ENCODE measurements around the gene MYCBPAP. TPM values are rescaled to one million over a fixed set of nuclear protein-coding genes. Genes with fewer than 3 reads are reported as not detected.
A peak's percentile ranks its signal among the peaks of the same experiment; 100 is the strongest.

MYCBPAP gene
- total and polyA plus RNA-seq, 11 donors, result 0.29 to 2.4 (median 0.76) TPM; not detected in 1

GRCh38 chr17:50539762-50540559 is 31.7 kb downstream of the MYCBPAP start:
- no peak for ATAC-seq
- WGBS, 4 donors, result 74 to 80% (median 75%) methylated on average over 9 to 15 of the region's 15 CpGs
- no peak for DNase-seq
- Histone ChIP-seq H3K27ac (no peak overlapping the region), H3K4me3 (no peak overlapping the region), H3K27me3 (peaks cover 0 to 4% (median 0%) of the 10 kb centered on the region in 9 donors), H3K9me3 (no peaks in the 10 kb centered on the region), H3K4me1 (peaks cover 0 to 38% (median 17%) of the 10 kb centered on the region in 12 donors), H3K36me3 (peaks cover 0 to 20% (median 0%) of the 10 kb centered on the region in 9 donors)
- intact Hi-C loops (cut with DNase I), result loop anchor here in 9 of 10 donors (5.0 to 10.0 kb wide), 7 partner anchors 53 to 425 kb away; no protein-coding TSS in a partner anchor
- TF ChIP-seq POLR2A (IDR thresholded peaks at IDR 0.05) (no peak), CTCF (IDR thresholded peaks at IDR 0.05) (no peak)

GRCh38 chr17:50540560-50541401 is 32.5 kb downstream of the MYCBPAP start:
- intact Hi-C loops (cut with DNase I), result loop anchor here in 9 of 10 donors (5.0 to 10.0 kb wide), 7 partner anchors 53 to 424 kb away; no protein-coding TSS in a partner anchor
- 82 to 91% (median 90%) methylated on average over 7 to 11 of the region's 11 CpGs for WGBS, 4 donors
- no peak for ATAC-seq
- no peaks in the 10 kb centered on the region for H3K9me3 ChIP-seq
- H3K4me3 ChIP-seq, result peak overlapping the region in 5 of 12 donors; percentile 62 to 72 (median 64)
- TF ChIP-seq POLR2A (IDR thresholded peaks at IDR 0.05) (no peak), CTCF (IDR thresholded peaks at IDR 0.05) (no peak)
- no peaks in the 10 kb centered on the region for H3K27me3 ChIP-seq
- peak overlapping the region in 6 of 12 donors; percentile 75 to 89 (median 84) for H3K27ac ChIP-seq
- peaks cover 0 to 37% (median 17%) of the 10 kb centered on the region in 12 donors for H3K4me1 ChIP-seq
- H3K36me3 ChIP-seq, result peaks cover 0 to 20% (median 0%) of the 10 kb centered on the region in 9 donors
- DNase-seq, result no peak

GRCh38 chr17:50541402-50541715 is 33.1 kb downstream of the MYCBPAP start:
- peak overlapping the region; percentile 27 to 86 (median 64) for H3K4me3 ChIP-seq
- no peak for DNase-seq
- H3K36me3 ChIP-seq, result peaks cover 0 to 16% (median 0%) of the 10 kb centered on the region in 9 donors
- WGBS, 4 donors, result 58 to 70% (median 65%) methylated on average over 9 of the region's 9 CpGs
- peaks cover 0 to 2% (median 0%) of the 10 kb centered on the region in 9 donors for H3K27me3 ChIP-seq
- H3K9me3 ChIP-seq, result no peaks in the 10 kb centered on the region
- intact Hi-C loops (cut with DNase I), result loop anchor here in 9 of 10 donors (5.0 to 10.0 kb wide), 7 partner anchors 54 to 423 kb away; no protein-coding TSS in a partner anchor
- no peak for TF ChIP-seq CTCF (IDR thresholded peaks at IDR 0.05)
- no peak for TF ChIP-seq POLR2A (IDR thresholded peaks at IDR 0.05)
- peak in 1 of 4 donors; percentile 0 for ATAC-seq
- H3K4me1 ChIP-seq, result peaks cover 0 to 38% (median 17%) of the 10 kb centered on the region in 12 donors
- H3K27ac ChIP-seq, result peak overlapping the region in 11 of 12 donors; percentile 56 to 89 (median 82)
